HG02973 (cell line): Measurements from ENCODE around the gene TBC1D2B.
A peak's percentile ranks its signal among the peaks of the same experiment; 100 is the strongest.

Experiments
- ATAC-seq: cut with Tn5 transposase; IDR thresholded peaks from one replicate; pipeline ENCODE4 v1.9.1; 2021; ENCODE audit warnings: moderate library complexity; ENCODE audit not compliant: unreplicated experiment

TBC1D2B gene

DNA sequence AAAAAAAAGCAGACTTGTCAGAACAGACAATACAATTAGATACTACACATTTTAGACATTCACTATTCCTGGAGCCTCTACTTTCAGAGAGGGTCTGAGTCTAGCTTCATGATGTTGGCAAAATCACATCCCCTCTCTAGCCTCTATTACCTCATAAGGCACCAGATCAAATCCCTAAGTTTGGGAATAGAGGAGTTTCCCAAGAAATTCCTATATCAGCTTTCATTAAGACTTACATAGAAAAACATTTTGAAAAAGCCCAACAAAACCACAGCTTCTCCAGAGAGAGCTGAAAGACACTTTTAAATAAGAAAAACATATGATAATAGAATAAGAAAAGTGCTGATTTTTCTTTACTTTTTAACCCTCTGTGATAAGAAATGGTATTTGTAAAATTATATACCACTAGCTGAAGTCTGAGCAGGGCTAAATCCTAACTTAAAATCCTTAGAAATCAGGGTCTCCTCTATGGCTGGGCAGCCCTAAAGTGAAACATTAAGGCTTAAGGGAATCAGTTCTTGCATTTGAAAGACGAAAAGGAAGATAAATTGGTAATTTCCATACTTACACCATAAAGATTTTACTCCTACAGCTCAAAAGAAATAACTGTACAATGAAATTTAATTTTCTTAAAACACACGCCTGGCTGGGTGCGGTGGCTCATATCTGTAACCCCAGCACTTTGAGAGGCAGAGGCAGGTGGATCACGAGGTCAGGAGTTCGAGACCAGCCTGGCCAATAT is 4.3 kb downstream of the TBC1D2B start:
- ATAC-seq, result no peak

DNA sequence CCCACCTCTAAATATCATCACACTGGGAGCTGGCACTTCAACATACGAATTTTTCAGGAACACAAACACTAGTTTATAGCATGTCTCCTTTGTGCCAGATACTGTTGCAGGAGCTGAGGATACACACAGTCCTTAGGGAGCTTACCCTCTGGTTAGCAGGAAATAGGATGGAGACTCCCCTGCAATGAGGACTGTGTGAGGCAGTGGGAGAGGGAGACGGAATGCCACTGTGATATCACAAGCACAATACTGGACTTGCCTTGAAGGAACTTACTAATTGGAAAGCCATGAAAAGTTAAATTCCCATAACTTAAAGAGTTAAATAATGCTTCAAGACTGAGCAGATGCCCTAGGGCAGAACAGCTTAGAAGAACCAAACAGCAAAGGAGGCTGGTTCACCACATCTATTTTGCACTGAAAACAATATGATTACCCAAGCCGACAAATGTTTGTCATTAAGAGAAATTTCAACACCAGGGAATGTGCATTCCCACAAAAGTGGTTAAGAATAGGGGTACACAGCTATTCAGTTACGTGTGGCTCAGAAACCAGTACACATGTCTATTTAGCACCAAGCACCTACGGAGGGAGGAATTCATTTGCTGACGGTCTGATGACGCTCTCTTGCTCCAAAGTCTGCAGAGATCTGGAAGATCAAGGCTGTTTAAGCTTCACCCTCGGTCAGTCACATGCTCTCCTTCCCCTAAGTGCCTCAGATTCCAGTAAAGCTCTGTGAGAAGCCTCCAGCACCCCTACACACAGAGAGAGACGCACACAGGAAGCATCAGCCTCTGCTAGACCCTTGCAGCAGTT is 5.2 kb downstream of the TBC1D2B start:
- no peak for ATAC-seq

DNA sequence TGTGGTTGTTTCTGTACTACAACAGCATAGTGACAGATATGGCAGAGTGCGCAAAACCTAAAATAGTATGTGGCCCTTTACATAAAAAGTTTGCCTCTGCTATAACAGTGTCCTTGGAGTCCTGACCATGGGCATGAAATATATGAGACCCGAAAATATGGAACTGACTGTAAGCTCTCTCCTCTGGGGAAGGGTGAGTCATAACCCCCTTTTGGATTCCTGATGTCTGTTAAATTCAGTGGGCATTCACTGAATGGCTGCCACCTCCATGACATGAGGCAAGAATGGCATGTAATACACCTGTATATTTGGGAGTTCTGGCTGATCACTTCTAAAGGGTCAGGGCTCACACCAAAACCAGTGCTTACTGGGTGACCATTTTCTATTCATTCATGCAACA is 6.1 kb downstream of the TBC1D2B start:
- no peak for ATAC-seq

DNA sequence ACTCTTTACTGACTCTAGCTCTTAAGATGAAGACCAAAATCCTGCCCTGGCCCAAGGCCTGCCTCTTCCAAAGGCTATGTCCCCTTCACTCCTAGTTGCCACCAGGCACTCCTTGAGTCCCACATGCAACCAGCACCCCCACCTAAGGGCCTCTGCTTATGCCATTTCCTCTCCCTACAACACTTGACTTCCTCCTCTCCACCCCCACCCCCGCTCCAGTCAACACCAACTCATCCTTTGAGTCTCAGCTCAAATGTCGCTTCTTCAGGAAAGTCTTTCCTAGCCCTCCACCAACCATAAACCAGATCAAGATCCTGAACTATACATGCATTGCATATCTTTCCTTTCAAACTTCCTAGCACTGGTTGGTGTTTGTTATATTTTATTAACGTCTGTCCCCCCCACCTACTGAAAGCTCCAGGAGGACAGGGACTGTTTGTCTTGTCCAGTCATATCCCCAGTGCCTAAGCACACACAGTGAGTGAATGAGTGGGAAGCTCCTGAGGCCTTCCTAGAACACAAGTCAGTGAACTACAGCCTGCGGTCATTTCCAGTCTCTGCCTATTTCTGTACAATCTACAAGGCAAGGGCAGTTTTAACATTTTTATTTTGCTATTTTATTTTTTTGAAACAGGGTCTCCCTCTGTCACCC is 7.3 kb downstream of the TBC1D2B start:
- no peak for ATAC-seq

DNA sequence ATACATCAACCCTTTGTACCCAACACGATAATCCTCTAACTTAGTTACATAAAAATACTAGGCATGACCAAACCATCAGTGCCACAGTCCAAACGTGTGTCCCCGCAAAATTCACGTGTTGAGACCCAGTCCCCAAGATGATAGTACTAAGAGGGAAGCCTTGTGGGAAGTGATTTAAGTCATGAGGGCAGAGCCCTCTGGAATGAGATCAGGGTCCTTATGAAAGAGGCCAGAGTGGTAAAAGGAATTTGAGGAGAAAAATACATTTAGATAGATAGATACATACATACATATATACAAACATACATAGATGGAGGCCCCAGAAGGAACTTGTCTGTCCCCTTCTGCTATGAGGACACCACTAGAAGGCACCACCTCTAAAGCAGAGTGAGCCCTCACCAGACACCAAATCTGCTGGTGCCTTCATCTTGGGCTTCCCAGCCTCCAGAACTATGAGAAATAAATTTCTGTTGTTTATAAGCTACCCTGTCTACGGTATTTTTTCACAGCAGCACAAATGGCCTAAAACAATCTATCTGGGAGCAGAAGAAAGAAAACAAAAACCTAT is 8.0 kb downstream of the TBC1D2B start:
- ATAC-seq, result no peak

DNA sequence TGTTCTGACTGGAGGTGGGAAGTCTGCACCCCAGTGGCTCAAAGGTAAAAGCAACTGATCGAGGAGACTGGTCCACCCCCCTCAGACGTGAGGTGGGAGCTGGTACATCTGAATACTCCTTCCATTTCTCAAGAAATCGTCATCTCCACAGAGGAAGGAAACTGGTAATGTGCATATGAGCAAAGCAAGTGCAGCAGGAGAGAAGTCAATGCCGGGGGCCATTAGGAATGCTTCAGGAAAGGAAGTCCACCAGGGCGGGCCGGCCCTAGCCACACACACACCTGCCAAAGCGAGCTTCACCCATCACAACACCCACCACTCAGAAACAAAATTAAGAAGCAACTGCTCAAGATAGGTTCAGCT is 8.5 kb downstream of the TBC1D2B start:
- ATAC-seq, result no peak

DNA sequence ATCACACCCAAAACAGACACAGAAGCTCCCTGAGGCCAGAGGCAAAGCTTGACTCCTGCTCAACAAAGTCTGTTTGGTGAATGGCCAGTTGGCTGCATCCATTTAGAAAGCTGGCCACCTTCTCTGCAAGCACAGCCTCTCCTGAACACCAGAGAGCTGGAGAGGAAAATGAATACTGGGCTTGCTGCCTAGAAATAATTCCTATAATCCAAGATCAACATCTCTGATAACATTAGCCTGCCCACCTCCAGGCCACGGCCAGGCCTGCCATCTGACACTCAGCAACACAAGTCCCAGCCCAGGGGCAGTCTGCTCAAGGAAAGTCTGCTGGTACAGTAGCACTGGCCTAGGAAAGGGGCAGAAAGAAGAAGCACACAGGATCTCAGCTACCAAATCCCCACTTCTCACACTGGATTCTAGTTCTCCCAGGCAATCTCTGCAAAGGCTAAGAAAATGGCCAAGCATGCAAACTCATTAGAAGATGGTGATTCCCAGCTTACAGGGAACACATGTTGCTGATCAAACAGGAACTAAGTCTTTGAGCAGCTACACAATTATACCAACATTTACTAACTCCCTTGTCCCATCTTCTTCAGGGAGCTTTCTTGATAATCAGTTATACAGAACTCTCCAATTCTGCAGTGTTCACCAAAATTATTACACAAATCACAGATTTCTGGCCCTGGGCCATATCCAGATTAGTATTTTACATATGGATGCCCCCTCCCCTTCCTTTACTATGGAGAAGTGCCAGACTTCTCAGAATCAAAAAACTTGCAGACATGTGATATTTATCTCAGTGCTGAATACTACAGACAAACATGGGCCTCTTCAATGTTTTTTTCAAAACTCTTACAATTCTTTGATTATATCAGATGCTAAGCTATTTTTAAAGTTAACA is 9.9 kb downstream of the TBC1D2B start:
- ATAC-seq, result no peak

DNA sequence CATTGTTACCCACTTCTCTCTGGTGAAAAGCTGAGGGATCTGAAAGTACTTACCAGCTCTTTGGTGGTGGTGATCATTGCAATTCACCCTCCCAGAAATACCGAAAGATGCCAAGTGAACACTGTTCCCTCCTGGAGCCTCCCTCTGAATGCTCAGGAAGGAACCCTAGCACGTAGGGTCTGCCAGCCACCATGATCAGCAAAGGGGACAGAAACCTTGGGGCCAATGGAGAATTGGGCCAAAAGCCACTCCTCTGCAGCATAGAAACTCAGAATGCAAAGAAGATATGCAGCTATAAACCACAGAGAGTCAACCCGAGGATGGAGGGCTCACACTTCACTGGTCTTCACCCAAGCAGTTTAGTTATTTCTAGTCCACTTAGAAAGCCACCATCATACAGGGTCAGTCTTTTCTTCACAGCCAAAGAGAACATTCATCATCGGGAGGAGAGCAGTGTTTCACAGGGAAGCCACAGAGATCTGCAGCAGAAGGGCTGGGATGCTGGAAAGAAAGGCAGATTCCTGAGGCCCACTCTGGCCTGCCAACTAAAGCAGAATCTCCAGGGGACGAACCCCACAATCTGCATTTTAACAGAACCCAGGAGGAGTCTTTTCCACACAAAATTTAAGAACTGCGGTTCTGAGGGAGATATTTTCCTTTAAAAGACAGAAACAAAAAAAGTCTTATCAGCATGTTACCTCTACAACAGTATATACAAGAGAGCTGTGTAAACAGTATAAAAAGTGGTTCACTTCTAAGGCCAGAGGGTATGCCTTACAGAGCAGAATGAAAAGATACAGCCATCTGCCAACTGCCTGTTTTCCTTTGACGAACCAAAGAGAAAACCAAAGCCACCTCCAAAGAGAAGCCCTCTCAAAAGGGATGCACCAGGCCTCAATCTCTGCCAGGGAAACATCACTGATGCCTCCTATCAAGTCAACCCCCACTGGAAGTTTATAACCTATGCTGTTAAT is 11.3 kb downstream of the TBC1D2B start:
- peak; percentile 52 for ATAC-seq

DNA sequence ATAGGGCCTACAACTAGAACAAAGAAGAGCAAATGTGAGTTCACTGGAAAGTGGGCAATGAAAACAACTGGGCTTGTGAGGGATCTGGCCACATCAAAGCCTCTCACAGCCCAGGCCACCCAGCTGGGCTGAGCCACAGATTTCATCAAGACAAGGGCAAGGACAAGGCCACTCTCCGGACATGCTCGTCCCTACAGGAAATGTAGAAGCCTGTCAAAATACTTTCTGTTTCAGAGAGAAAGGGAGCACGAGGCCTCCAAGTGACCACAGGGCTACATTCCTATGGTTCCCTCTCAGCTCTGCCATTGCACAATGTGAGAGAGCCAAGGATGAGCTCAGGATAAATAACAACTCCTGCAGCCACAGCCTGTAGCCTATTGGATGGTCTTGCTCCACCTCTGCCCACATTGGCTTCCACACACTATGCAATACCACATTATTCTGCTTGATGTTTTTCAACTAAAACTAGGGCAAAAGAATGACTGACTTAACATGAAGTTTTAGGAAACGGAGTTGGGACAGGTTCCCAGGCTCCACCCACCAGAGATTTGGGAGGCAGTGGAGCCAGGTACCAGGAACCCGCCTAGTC is 12.1 kb downstream of the TBC1D2B start:
- ATAC-seq, result no peak

DNA sequence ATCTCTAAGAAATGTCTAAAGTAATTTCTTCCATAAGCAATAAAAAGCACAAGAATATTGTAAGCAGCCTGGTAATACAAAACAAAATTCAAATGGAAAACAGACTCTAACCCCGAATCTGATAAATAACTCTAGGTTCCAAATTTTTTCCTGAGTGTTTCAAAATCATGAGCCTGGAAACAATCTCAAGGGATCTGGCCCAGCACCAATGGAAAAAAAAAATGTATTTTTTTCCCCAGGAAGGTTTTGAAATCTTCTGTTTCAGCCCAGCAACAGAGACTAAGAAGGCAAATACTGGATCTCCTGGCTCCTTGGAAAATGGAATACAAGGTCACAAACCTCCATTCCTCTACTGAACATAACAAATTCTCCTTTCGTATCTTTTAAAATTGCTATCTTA is 13.0 kb downstream of the TBC1D2B start:
- ATAC-seq, result no peak

DNA sequence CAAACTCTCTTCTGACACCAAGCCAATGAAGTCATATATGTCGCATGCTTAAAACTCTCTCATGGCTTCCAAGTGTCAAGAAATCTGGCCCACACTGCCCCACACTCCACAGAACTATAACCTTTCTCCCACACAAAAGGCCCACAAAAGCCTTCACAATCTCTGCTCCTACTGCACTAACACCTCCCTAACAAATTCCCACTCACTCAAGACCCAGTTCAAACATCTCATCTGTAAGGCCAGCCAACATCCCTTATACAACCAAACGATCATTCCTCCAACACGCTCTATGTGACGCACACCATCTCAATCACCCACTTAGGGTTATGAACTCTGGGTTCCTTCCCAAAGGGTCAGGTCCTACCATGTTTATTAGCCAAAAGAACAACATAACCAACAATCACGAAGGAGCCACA is 13.5 kb downstream of the TBC1D2B start:
- ATAC-seq, result no peak

DNA sequence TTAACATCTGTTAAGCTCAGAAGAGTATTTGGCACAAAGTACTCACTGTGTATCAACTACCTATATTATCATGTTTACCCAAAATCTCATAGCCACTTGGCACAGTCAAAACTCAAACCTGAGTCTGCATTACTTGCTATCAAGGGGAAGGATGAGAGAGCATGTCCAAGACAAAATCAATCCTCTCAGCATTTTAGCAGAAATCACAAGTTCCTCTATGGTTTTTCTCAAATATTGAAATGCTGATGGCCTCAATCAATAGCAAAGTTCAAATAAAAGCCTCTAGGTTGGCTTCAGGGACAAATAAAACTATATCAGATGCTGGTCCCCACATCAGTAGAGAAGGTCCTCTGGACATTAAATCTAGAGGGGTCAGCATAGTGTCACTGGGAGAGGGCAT is 14.3 kb downstream of the TBC1D2B start:
- no peak for ATAC-seq

DNA sequence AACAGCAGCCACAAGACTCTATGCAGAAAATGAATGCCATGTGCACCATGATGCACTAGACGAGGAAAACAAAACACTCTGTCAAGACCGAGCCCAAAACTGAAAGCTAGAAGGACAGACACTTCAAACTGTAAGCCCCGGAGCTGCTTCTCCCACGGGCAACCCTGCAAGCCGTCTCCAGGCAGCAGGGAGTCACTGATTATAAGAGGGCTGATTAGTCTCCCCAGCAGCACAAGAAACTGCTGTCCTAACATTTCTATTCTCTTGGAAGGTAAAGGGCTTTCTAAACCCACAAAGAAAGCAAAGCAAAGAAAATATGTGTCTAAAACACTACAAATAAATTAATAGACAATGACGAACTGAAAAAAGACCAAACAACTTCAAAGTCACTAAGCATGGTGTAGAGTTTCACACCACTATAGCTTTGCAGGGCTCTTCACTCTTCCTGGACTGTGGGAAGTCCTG is 15.5 kb downstream of the TBC1D2B start:
- no peak for ATAC-seq

DNA sequence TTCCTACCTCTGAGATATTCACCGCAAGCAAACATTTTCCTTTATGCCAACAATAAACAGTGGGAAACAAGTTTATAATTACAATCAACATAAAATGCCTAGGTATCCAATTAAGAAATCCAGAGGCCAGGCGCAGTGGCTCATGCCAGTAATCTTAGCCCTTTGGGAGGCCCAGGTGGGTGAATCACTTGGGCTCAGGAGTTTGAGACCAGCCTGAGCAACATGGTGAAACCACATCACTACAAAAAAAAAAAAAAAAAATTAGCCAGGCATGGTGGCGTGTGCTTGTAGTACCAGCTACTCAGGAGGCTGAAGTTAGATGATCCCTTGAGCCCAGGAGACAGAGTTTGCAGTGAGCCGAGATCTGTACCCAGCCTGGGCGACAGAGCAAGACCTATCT is 17.3 kb downstream of the TBC1D2B start:
- no peak for ATAC-seq

DNA sequence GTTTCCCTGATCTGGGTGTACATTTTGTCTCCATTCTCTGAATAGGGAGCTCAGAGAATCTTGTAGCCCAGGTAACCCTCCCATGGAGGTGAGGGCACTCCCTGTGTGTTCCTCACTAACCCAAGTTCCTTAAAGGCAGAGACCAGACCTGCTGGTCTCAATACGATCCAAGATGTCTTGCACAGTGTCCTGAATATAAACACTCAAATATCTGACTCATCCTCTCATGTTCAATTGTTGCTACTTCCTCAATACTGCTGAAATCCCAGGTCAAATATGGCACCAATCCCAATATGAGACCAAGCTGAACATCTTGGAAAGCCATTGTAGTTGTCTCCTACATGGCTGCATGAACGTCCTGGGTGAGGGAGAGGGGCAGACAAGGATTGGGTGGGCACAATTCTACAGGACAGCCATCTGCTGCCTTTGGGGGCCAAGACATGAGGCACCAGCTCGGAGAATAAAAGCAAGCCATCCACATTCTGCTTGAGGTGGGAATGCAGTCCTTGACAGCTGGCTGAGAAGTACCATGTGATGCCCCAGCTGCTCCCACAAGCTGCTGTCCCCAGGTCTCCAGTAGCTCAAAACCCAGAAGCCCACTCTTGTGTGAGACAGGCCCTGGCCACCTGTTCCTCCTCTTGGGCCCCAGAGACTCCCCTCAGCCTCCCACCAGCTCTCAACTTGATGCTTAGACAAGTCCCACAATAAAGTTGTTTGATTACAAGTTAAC is 18.2 kb downstream of the TBC1D2B start:
- ATAC-seq, result no peak

DNA sequence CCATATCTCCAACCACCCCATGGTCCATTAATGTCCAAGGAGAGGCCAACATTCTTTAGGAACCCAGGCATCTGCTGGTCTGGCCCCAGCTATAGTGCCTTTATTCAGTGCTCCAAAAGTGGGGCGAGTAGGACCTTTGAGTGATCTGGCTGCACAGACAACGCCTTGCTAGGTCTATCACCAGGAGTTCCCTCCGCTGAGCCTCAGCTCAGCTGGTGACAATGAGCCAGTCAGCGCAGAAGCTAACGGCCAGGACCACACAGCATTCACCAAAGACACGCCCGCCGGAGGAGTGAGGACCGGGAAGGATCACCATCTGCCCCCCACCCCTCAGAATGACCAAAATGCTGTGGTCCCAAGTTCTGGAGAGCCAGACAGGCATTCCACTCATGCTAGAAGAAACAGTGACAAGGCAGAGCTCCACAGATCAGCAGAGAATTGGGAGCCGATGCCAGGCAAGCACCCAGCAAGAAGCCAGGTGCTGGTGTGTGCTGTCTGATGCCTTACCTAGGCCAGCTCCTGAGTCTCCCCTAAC is 19.0 kb downstream of the TBC1D2B start:
- ATAC-seq, result no peak

DNA sequence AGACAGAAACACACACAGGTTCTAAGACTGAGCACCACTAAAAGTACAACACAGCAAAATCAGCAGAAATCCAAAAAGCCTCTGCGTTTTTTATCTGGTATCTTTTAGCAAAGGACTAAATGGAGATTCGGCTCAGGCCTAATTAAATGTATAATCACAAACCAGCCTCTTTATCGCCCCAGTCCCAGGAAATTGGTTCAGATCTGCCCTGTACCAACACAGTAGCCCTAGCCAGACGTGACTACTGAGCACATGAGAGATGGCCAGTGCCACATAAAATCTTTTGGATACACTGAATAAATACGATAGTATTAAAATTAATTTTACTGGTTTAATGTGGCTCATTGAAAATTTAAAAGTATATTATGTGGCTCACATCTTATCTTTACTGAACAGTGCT is 19.7 kb downstream of the TBC1D2B start:
- no peak for ATAC-seq

DNA sequence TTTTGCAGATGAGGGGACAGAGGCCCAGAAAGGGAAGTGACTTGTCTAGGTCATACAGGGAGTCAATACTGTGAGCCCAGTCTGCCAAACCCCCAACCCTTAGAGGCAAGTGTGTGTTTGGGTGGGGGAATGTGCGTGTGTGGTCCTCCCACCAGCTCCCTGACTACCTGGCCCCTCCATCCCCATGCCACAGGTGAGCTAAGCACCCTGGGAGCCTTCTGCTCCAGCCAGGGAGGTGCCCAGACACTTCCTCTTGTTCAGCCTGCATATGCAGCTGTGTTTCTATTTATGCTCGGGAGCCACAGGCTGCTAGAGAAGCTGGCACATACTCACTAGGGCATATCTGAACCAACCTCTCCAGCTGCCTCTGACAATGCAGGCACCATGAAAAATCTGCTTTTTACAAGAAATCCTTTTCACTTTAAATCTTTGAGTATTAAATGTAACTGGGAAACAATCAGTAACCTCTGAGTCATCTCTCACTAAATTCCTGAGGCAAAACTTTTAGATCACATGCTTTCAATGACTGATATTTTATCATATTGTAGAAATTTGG is 20.7 kb downstream of the TBC1D2B start:
- ATAC-seq, result no peak
